Adrenal gland (tissue), 12 donors: ENCODE results near the gene WWTR1. TPM values are rescaled to one million over a fixed set of nuclear protein-coding genes. Genes with fewer than 3 reads are reported as not detected.

Source experiments
- DNase-seq, 7 donors: peaks; one replicate each; pipeline ENCODE4 v3.0.0-alpha.2; 2019 to 2020
- H3K27ac ChIP-seq, 5 donors: fragments of 200-600 bp; sonication (generic) in 4 of 5; 1 replicate in 3 of 5; 2 replicates in 2 of 5; pipeline versions ENCODE4 v1.5.1 to v1.8.0; 2016 to 2020; ENCODE audit warnings: mild to moderate bottlenecking in 1 of 5
- H3K27me3 ChIP-seq: fragments of 200-600 bp; 2 replicates; pipeline ENCODE4 v1.8.0; 2021
- H3K36me3 ChIP-seq, 2 donors: fragments of 200-600 bp; replicated peaks in 1 of 2; 1 replicate in 1 of 2; 2 replicates in 1 of 2; pipeline versions ENCODE4 v1.5.1 to v1.8.0; 2018 to 2022
- H3K4me1 ChIP-seq, 2 donors: fragments of 200-600 bp; replicated peaks in 1 of 2; 1 replicate in 1 of 2; 2 replicates in 1 of 2; pipeline versions ENCODE4 v1.5.1 to v1.8.0; 2018 to 2021
- H3K4me3 ChIP-seq, 4 donors: fragments of 200-600 bp; sonication (generic) in 3 of 4; one replicate each; pipeline ENCODE4 v1.5.1; 2016 to 2018
- H3K9me3 ChIP-seq, 3 donors: fragments of 200-600 bp; sonication (generic) in 1 of 3; replicated peaks in 1 of 3; 1 replicate in 2 of 3; 2 replicates in 1 of 3; pipeline versions ENCODE4 v1.5.1 to v1.8.0; 2016 to 2021
- CTCF ChIP-seq, 6 experiments: fragments of 450-650 bp in 4 of 6; fragments of 200-600 bp in 2 of 6; sonication (generic) in 1 of 6; IDR thresholded peaks; 1 replicate in 5 of 6; 2 replicates in 1 of 6; pipeline versions ENCODE4 v1.5.1 to v1.8.0; 2016 to 2021; ENCODE audit warnings: antibody characterized with exemption in 6 of 6, mild to moderate bottlenecking in 2 of 6, moderate library complexity in 1 of 6
- POLR2A ChIP-seq, 2 donors: fragments of 450-650 bp; IDR thresholded peaks; one replicate each; pipeline ENCODE4 v1.6.1; 2017; ENCODE audit warnings: antibody characterized with exemption in 2 of 2, mild to moderate bottlenecking in 2 of 2, moderate library complexity in 1 of 2
- WGBS, 4 donors: extraction: QIAGEN DNeasy Blood & Tissue Kit in 2 of 4; methylation state at CpG; one replicate each; pipeline versions ENCODE4 v1.1.5 to v1.1.7; 2013 to 2017; 5-methylcytosine and 5-hydroxymethylcytosine counted together
- intact Hi-C, 2 donors: fragments of 100-400 bp; cut with DNase I; formaldehyde crosslinking; loops; one replicate each; pipeline versions ENCODE4 v1.14.1 to v1.15.0; 2022 to 2023
- polyA plus RNA-seq, 3 donors: library from polyadenylated mRNA; stranded (reverse); fragments of 200-250 nt in 2 of 3; fragments of 350-450 nt in 1 of 3; fragmentation: Illumina TruSeq in 1 of 3; extraction: RNeasy Lipid Tissue Mini Kit (QIAGEN cat#74804) in 1 of 3; gene quantifications; one replicate each; pipeline ENCODE4 v1.2.3, GENCODE V29; 2013 to 2014
- total RNA-seq, 9 donors: library from RNA; depleted of rRNA in 4 of 9; stranded (reverse); fragments of >200 nt in 4 of 9; fragments of 120-200 nt in 1 of 9; fragmentation: NEBNext Ultra II Directional in 1 of 9; extraction: Animal tissue kit (Norgen Biotek cat#: 25700) in 1 of 9; gene quantifications; one replicate each; pipeline versions ENCODE4 v1.1.0 to v1.2.4, GENCODE V29; 2013 to 2023
- donor health status: healthy with polysubstance abuse.
- donor health status: Bipolar disorder and iron deficiency.
- donor health status: DM: yes; HTN: yes; CAD: no.
- donor health status: DM: no; HTN: no; CAD: no.
- donor health status: DM: no; HTN: no; CAD: no.
- donor health status: DM: yes; HTN: yes; CAD: no.

The WWTR1 gene
- total and polyA plus RNA-seq, 12 donors: 11.9 to 56.2 (median 35.6) TPM

GRCh38 chr3:149528340-149528650 is 129.5 kb downstream of the WWTR1 start:
- no peak overlapping the region for H3K4me3 ChIP-seq
- H3K27me3 ChIP-seq: no peaks in the 10 kb centered on the region
- DNase-seq: no peak
- intact Hi-C loops: loop anchor here in 1 of 2 donors (5.0 kb wide), 1 partner anchor 194 kb away; no protein-coding TSS in a partner anchor
- 73 to 81% (median 78%) methylated on average over 4 of the region's 4 CpGs for WGBS, 4 donors
- TF ChIP-seq POLR2A (IDR thresholded peaks at IDR 0.05) (no peak), CTCF (IDR thresholded peaks at IDR 0.05) (no peak)
- no peaks in the 10 kb centered on the region for H3K9me3 ChIP-seq
- peaks cover 0 to 13% of the 10 kb centered on the region in 2 donors for H3K36me3 ChIP-seq
- H3K27ac ChIP-seq: no peak overlapping the region
- H3K4me1 ChIP-seq: peaks cover 10 to 19% of the 10 kb centered on the region in 2 donors

- no peaks in the 10 kb centered on the region for H3K9me3 ChIP-seq
- no peaks in the 10 kb centered on the region for H3K27me3 ChIP-seq
- no peak for DNase-seq
- 61 to 82% (median 72%) methylated on average over 5 of the region's 5 CpGs for WGBS, 4 donors
- no peak overlapping the region for H3K4me3 ChIP-seq
- peaks cover 0 to 13% of the 10 kb centered on the region in 2 donors for H3K36me3 ChIP-seq
- intact Hi-C loops: loop anchor here in 1 of 2 donors (5.0 kb wide), 1 partner anchor 195 kb away; no protein-coding TSS in a partner anchor
- TF ChIP-seq POLR2A (IDR thresholded peaks at IDR 0.05): no peak
- TF ChIP-seq CTCF (IDR thresholded peaks at IDR 0.05): no peak
- peaks cover 5 to 13% of the 10 kb centered on the region in 2 donors for H3K4me1 ChIP-seq
- H3K27ac ChIP-seq: no peak overlapping the region
Measured at GRCh38 chr3:149527531-149528339, 130.1 kb downstream of the WWTR1 start.

GRCh38 chr3:149523512-149524299 is 134.1 kb downstream of the WWTR1 start:
- H3K36me3 ChIP-seq: peaks cover 0 to 13% of the 10 kb centered on the region in 2 donors
- H3K27me3 ChIP-seq: no peaks in the 10 kb centered on the region
- no peak overlapping the region for H3K4me3 ChIP-seq
- H3K9me3 ChIP-seq: no peaks in the 10 kb centered on the region
- intact Hi-C loops: no loop called here
- peaks cover 0 to 6% of the 10 kb centered on the region in 2 donors for H3K4me1 ChIP-seq
- WGBS, 4 donors: 89 to 94% (median 90%) methylated on average over 11 of the region's 11 CpGs
- DNase-seq: no peak
- H3K27ac ChIP-seq: no peak overlapping the region
- no peak for TF ChIP-seq POLR2A (IDR thresholded peaks at IDR 0.05)
- no peak for TF ChIP-seq CTCF (IDR thresholded peaks at IDR 0.05)

- WGBS, 4 donors: 84 to 91% (median 87%) methylated on average over 3 of the region's 3 CpGs
- Histone ChIP-seq H3K4me3 (no peak overlapping the region), H3K27ac (no peak overlapping the region), H3K9me3 (no peaks in the 10 kb centered on the region), H3K27me3 (no peaks in the 10 kb centered on the region), H3K36me3 (peaks cover 0 to 2% of the 10 kb centered on the region in 2 donors), H3K4me1 (no peaks in the 10 kb centered on the region)
- no peak for DNase-seq
- intact Hi-C loops: loop anchor here in 1 of 2 donors (10.0 kb wide), 1 partner anchor 255 kb away; no protein-coding TSS in a partner anchor
- TF ChIP-seq CTCF (IDR thresholded peaks at IDR 0.05) (no peak), POLR2A (IDR thresholded peaks at IDR 0.05) (no peak)
Measured at GRCh38 chr3:149519912-149520311, 137.9 kb downstream of the WWTR1 start.
